ENCODE measurements around the gene CDRT4. TPM values are rescaled to one million over a fixed set of nuclear protein-coding genes. Genes with fewer than 3 reads are reported as not detected.

Gene CDRT4
- total and polyA plus RNA-seq, 10 of the 15 experiments (the other 5 are each of a cell fraction or from before 2014, with no cell fraction given), result 0.11 to 1.3 (median 0.51) TPM; not detected in 3

GRCh38 chr17:15492186-15492585 is 24.8 kb upstream of the CDRT4 start:
- no TSS peak for BruUV-seq (replicated peaks)
- ChIA-PET RAD21 (ENCODE audit: unreplicated experiment) (no interaction called here), CTCF (no interaction called here), POLR2A (no interaction called here), SMC1A (ENCODE audit: uncharacterized antibody, unreplicated experiment) (no interaction called here)
- no peak for ATAC-seq
- H2AFZ ChIP-seq (ENCODE audit: control insufficient read depth, low read depth, low read length), result no peak overlapping the region
- H3K4me2 ChIP-seq (ENCODE audit: control insufficient read depth, insufficient read depth), result no peak overlapping the region
- intact Hi-C loops (cut with micrococcal nuclease; ENCODE audit: unreplicated experiment), result no loop called here
- H3K9ac ChIP-seq (ENCODE audit: control insufficient read depth, insufficient read depth, low read length), result no peak overlapping the region
- no peaks in the 10 kb centered on the region for H3K9me3 ChIP-seq (replicated peaks; ENCODE audit: control insufficient read depth, insufficient read depth, low read length)
- WGBS (ENCODE audit: insufficient coverage, insufficient replicate concordance, low lambda C conversion rate, missing lambda C conversion rate), result 73% methylated on average over 4 of the region's 4 CpGs
- H3K4me1 ChIP-seq (ENCODE audit: control insufficient read depth, insufficient read depth, low read length), result no peaks in the 10 kb centered on the region
- no peaks in the 10 kb centered on the region for H3K36me3 ChIP-seq (ENCODE audit: control insufficient read depth in 2 of 2, insufficient read depth in 2 of 2, low read length in 1 of 2)
- no peaks in the 10 kb centered on the region for H3K79me2 ChIP-seq (ENCODE audit: control insufficient read depth, insufficient read depth, low read length)
- no peaks in the 10 kb centered on the region for H3K27me3 ChIP-seq (replicated peaks in 1 of 2; ENCODE audit: control insufficient read depth in 2 of 2, insufficient read depth in 2 of 2, low read length in 1 of 2)
- in situ Hi-C loops (cut with MboI), result no loop called here
- no peak for FAIRE-seq
- no peak overlapping the region for H3K4me3 ChIP-seq
- TF ChIP-seq BCL11A (IDR thresholded peaks at IDR 0.05; ENCODE audit: low read depth, low read length) (no peak), SMARCA5 (IDR thresholded peaks at IDR 0.05) (no peak), SIN3A (IDR thresholded peaks at IDR 0.05; ENCODE audit: low read depth, low read length) (no peak), SIX5 (IDR thresholded peaks at IDR 0.05; ENCODE audit: low read depth, low read length, severe bottlenecking) (no peak), ZBED1 (IDR thresholded peaks at IDR 0.05; ENCODE audit: borderline replicate concordance) (no peak), YY1 (IDR thresholded peaks at IDR 0.05; ENCODE audit: low read depth, low read length) (no peak), TAF1 (IDR thresholded peaks at IDR 0.05; ENCODE audit: borderline replicate concordance, low read depth, low read length) (no peak), ATF2 (IDR thresholded peaks at IDR 0.05; ENCODE audit: low read length) (no peak), CBX5 (IDR thresholded peaks at IDR 0.05; ENCODE audit: low read depth) (no peak), NFYA (IDR thresholded peaks at IDR 0.05; ENCODE audit: borderline replicate concordance, low read depth, low read length) (no peak), TCF3 (IDR thresholded peaks at IDR 0.05; ENCODE audit: borderline replicate concordance, insufficient read depth, low read depth, low read length) (no peak), STAT1 (conservative IDR thresholded peaks at IDR 0.05) (no peak), ATF7 (IDR thresholded peaks at IDR 0.05; ENCODE audit: low read depth) (no peak), CREM (IDR thresholded peaks at IDR 0.05; ENCODE audit: low read depth) (no peak), REST (IDR thresholded peaks at IDR 0.05; ENCODE audit: low read depth, low read length) (no peak), RBBP5 (conservative IDR thresholded peaks at IDR 0.05) (no peak), SMC3 (IDR thresholded peaks at IDR 0.05; ENCODE audit: borderline replicate concordance, low read length) (no peak)
- no peak for DNase-seq (ENCODE audit: low read depth, low spot score)
- no peak overlapping the region for H3K27ac ChIP-seq (ENCODE audit: control insufficient read depth, insufficient read depth)
- no peaks in the 10 kb centered on the region for H4K20me1 ChIP-seq (ENCODE audit: control insufficient read depth, insufficient read depth)
